Heart right ventricle (tissue), 16 donors: ENCODE results near the gene GRK1. TPM values are rescaled to one million over a fixed set of nuclear protein-coding genes. Genes with fewer than 3 reads are reported as not detected.

Experiments
- ATAC-seq, 8 donors: fragments of 200-7000 bp; cut with Tn5 transposase; one replicate each; pipeline ENCODE4 v1.9.1; 2020; ENCODE audit warnings: mild to moderate bottlenecking in 8 of 8, moderate library complexity in 8 of 8, moderate number of reproducible peaks in 1 of 8
- DNase-seq, 2 donors: peaks; one replicate each; pipeline ENCODE4 v3.0.0-alpha.2; 2020
- H3K27ac ChIP-seq, 10 donors: fragments of 200-600 bp; sonication (generic) in 2 of 10; one replicate each; pipeline versions ENCODE4 v1.5.0 to v1.8.0; 2020 to 2022; ENCODE audit warnings: mild to moderate bottlenecking in 3 of 10
- H3K27me3 ChIP-seq, 7 donors: fragments of 200-600 bp; one replicate each; pipeline ENCODE4 v1.8.0; 2021 to 2022; ENCODE audit warnings: mild to moderate bottlenecking in 2 of 7
- H3K36me3 ChIP-seq, 9 donors: fragments of 200-600 bp; sonication (generic) in 1 of 9; one replicate each; pipeline versions ENCODE4 v1.5.0 to v1.8.0; 2020 to 2022; ENCODE audit warnings: mild to moderate bottlenecking in 2 of 9
- H3K4me1 ChIP-seq, 9 donors: fragments of 200-600 bp; sonication (generic) in 1 of 9; one replicate each; pipeline versions ENCODE4 v1.5.0 to v1.8.0; 2020 to 2022; ENCODE audit warnings: mild to moderate bottlenecking in 4 of 9
- H3K4me3 ChIP-seq, 10 donors: fragments of 200-600 bp; sonication (generic) in 2 of 10; one replicate each; pipeline versions ENCODE4 v1.5.0 to v1.8.0; 2020 to 2022; ENCODE audit warnings: mild to moderate bottlenecking in 7 of 10, moderate library complexity in 2 of 10
- H3K9me3 ChIP-seq, 11 donors: fragments of 200-600 bp in 10 of 11; sonication (generic) in 2 of 11; one replicate each; pipeline versions ENCODE4 v1.5.0 to v1.8.0; 2013 to 2022; ENCODE audit warnings: mild to moderate bottlenecking in 2 of 11, control low read depth in 1 of 11, moderate library complexity in 1 of 11
- WGBS, 2 donors: extraction: QIAGEN DNeasy Blood & Tissue Kit; methylation state at CpG; one replicate each; pipeline ENCODE4 v1.1.7; 2013; ENCODE audit warnings: inconsistent platforms in 1 of 2; 5-methylcytosine and 5-hydroxymethylcytosine counted together
- intact Hi-C, 10 donors: fragments of 100-400 bp; cut with DNase I; formaldehyde crosslinking; loops; one replicate each; pipeline versions ENCODE4 v1.11.1 to v1.14.2; 2022
- polyA plus RNA-seq, 2 donors: library from polyadenylated mRNA; stranded (reverse); fragments of 200-250 nt; gene quantifications; one replicate each; pipeline ENCODE4 v1.2.3, GENCODE V29; 2013
- total RNA-seq, 10 donors: library from RNA; stranded (reverse); fragmentation: NEBNext Ultra II Directional in 3 of 10; extraction: Animal tissue kit (Norgen Biotek cat#: 25700) in 3 of 10; gene quantifications; one replicate each; pipeline versions ENCODE4 v1.2.1 to v1.2.4, GENCODE V29; 2021 to 2023
- TF ChIP-seq, protein P1 (sequence below), 9 donors: fragments of 200-600 bp; sonication (generic) in 2 of 9; IDR thresholded peaks; one replicate each; pipeline versions ENCODE4 v1.5.0 to v1.8.0; 2021 to 2022; ENCODE audit warnings: antibody characterized with exemption in 9 of 9, mild to moderate bottlenecking in 5 of 9, moderate library complexity in 1 of 9
- donor health status: Arrhythmogenic right ventricular cardiomyopathy.
- donor health status: ischemic (EF 13 %, LVEDD 7.1; RV severe dilation, severe dysfunction).
- donor health status: healthy with polysubstance abuse.
- donor health status: DM: no; HTN: yes; CAD: no.
- donor health status: DM: no; HTN: no; CAD: no.
- donor health status: ischemic (EF 25% LVEDD 6.9; RV normal size, moderate dysfunction).
- donor health status: ischemic (EF 25% LVEDD 5.7; RV mildly dilated, moderate dysfunction).
- donor health status: healthy.
- donor health status: DM: yes; HTN: yes; CAD: no.
- donor health status: Ischemic cardiomyopathy.
- donor health status: ischemic (EF 35%, LVEDD 5.7; RV mildly dilated, moderate dysfunction).
- donor health status: nonischemic (EF 11% LVEDD 7.7; RV severe dilation, severe dysfunction).
- donor health status: DM: yes; HTN: yes; CAD: no.
- donor health status: PGD.
- donor health status: ischemic (EF 29% LVEDD 5.4; RV normal size, mild dysfunction).
- donor health status: nonischemic (EF 23%, LVEDD 6.1; RV moderate dilation, normal function).

Gene GRK1
- total and polyA plus RNA-seq, 12 donors, result 0.01 to 0.79 (median 0.18) TPM; not detected in 4

DNA sequence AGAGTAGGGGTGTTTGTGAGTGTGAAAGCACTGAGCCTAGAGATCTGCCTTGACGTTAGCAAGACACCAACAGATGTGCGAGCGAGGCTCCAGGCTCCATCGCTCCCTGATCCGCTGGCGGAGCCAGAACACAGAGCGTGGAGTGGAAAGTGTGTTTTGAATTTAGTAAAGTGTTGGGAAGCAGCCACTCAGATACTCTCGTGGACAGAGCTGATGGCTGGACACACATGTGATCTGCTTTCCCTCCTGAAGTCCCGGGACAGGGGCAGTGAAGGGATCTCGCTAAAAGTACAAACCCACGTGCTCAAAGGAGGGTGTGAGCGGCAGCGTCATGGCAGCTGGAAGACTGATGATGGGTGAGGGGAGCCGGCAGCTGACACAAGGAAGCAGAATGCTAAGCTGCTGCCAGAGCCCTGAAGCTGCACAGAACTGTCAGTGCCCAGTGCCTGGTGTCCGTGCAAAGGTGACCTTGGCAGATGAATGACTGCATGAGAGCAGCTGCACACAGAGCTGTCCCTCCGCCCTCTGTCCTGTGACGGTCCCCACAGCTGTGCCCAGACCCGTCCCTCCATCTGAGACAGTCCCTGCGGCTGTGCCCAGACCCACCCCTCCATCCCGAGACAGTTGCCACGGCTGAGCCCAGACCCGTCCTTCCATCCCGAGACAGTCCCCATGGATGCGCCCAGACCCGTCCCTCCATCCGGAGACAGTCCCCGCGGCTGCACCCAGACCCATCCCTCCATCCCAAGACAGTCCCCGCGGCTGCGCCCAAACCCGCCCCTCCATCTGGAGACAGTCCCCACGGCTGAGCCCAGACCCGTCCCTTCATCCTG lies 62.4 kb downstream of the GRK1 start:
- intact Hi-C loops, result no loop called here
- ATAC-seq (peak in 6 of 8 donors; percentile 7 to 56 (median 25)), DNase-seq (no peak)
- Histone ChIP-seq H3K27ac (no peak overlapping the region), H3K36me3 (no peaks in the 10 kb centered on the region), H3K9me3 (peaks cover 0 to 4% (median 0%) of the 10 kb centered on the region in 11 donors), H3K27me3 (peaks cover 0 to 10% (median 0%) of the 10 kb centered on the region in 7 donors), H3K4me3 (no peak overlapping the region), H3K4me1 (peaks cover 0 to 19% (median 10%) of the 10 kb centered on the region in 9 donors)
- 54 to 60% methylated on average over 34 of the region's 34 CpGs for WGBS, 2 donors
- TF ChIP-seq, protein P1, sequence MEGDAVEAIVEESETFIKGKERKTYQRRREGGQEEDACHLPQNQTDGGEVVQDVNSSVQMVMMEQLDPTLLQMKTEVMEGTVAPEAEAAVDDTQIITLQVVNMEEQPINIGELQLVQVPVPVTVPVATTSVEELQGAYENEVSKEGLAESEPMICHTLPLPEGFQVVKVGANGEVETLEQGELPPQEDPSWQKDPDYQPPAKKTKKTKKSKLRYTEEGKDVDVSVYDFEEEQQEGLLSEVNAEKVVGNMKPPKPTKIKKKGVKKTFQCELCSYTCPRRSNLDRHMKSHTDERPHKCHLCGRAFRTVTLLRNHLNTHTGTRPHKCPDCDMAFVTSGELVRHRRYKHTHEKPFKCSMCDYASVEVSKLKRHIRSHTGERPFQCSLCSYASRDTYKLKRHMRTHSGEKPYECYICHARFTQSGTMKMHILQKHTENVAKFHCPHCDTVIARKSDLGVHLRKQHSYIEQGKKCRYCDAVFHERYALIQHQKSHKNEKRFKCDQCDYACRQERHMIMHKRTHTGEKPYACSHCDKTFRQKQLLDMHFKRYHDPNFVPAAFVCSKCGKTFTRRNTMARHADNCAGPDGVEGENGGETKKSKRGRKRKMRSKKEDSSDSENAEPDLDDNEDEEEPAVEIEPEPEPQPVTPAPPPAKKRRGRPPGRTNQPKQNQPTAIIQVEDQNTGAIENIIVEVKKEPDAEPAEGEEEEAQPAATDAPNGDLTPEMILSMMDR (IDR thresholded peaks at IDR 0.05), result no peak

DNA sequence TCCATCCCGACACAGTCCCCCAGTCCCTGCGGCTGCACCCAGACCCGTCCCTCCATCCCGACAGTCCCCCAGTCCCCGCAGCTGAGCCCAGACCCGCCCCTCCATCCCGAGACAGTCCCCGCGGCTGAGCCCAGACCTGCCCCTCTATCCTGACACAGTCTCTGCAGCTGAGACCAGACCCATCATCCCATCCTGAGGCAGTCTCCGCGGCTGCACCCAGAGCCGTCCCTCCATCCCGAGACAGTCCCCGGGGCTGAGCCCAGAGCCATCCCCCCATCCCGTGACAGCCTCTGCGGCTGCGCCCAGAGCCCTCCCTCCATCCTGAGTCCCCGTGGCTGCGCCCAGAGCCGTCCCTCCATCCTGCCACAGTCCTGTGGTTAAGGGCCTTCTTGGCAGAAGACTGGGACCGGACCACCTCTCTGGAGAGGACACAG lies 63.3 kb downstream of the GRK1 start:
- Histone ChIP-seq H3K27ac (no peak overlapping the region), H3K36me3 (no peaks in the 10 kb centered on the region), H3K9me3 (peaks cover 0 to 4% (median 0%) of the 10 kb centered on the region in 11 donors), H3K4me1 (peaks cover 0 to 16% (median 5%) of the 10 kb centered on the region in 9 donors), H3K27me3 (peaks cover 0 to 10% (median 0%) of the 10 kb centered on the region in 7 donors), H3K4me3 (no peak overlapping the region)
- 61 to 66% methylated on average over 21 of the region's 21 CpGs for WGBS, 2 donors
- intact Hi-C loops, result no loop called here
- ATAC-seq (peak in 1 of 8 donors; percentile 8), DNase-seq (no peak)
- TF ChIP-seq, protein P1 (IDR thresholded peaks at IDR 0.05), result no peak

DNA sequence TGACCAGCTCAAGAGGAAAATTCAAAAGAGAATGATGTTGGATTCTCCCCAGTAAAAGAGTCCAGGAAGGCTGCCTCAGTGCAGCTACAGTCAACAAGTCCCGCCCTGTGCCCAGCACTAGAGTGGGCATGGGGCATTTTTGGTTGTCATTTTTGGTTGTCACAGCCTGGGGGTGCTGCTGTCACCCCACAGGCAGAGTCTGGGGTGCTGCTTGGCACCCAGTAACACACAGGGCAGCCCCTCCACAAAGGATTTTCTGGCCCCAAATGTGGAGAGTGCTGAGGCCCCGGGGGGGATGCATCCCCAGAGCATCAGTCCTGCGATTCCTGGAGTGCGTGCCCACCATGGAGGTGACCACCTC lies 63.8 kb downstream of the GRK1 start:
- H3K4me3 ChIP-seq, result no peak overlapping the region
- H3K36me3 ChIP-seq, result no peaks in the 10 kb centered on the region
- TF ChIP-seq, protein P1 (IDR thresholded peaks at IDR 0.05), result peak in 3 of 9 donors; percentile 15 to 19 (median 18)
- H3K9me3 ChIP-seq, result peaks cover 0 to 4% (median 0%) of the 10 kb centered on the region in 11 donors
- peaks cover 0 to 16% (median 5%) of the 10 kb centered on the region in 9 donors for H3K4me1 ChIP-seq
- no peak overlapping the region for H3K27ac ChIP-seq
- no peak for DNase-seq
- no peak for ATAC-seq
- intact Hi-C loops, result no loop called here
- peaks cover 0 to 10% (median 0%) of the 10 kb centered on the region in 7 donors for H3K27me3 ChIP-seq
- WGBS, 2 donors, result 89 to 91% methylated on average over 4 of the region's 4 CpGs

DNA sequence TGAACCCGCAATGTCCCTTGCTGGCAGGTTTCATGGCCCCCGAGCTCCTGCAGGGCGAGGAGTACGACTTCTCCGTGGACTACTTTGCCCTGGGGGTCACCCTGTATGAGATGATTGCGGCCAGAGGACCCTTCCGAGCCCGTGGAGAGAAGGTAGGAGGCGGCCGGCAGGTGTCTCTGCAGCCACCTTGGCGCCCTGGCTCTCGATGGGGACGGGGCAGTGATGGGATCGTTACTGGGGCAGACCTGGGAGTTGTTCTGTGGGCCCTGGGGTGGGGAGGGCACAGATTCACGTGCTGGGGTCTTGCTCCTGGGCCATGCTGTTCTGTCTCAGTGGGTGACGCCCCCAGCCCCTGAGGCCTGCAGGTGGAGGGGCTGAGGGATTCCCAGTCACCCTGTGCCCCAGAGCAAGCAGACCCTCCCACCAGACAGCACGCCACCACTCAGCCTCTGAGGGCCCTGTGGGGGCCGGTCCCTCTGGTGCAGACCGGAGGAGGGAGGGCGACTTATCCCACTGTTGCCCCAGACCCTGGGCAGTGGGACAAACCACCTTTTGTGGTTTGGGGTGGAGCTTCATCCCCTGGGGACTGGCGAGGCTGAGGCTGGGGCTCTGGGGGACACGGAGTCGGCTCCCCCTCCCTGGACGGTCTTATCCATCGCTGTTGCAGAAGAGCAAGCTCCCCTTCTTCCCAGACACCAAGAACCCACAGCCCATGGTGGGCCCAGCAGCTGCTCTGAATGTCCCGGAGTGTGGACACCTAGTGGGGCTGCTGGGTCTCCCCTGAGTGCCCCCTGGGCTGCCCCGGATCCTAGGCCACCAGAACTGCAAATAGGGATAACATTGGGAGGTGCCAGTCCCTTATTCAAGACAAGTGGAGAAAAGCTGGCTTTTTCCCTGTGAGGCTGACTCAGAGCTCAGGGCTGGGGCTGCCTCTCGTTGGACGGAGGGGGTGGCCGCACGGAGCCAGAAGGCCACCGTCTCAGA lies 64.5 kb downstream of the GRK1 start:
- no peak overlapping the region for H3K4me3 ChIP-seq
- no peak overlapping the region for H3K27ac ChIP-seq
- TF ChIP-seq, protein P1 (IDR thresholded peaks at IDR 0.05), result no peak
- peaks cover 0 to 4% (median 0%) of the 10 kb centered on the region in 11 donors for H3K9me3 ChIP-seq
- no peak for DNase-seq
- peaks cover 0 to 14% (median 4%) of the 10 kb centered on the region in 9 donors for H3K4me1 ChIP-seq
- H3K27me3 ChIP-seq, result peaks cover 0 to 10% (median 0%) of the 10 kb centered on the region in 7 donors
- WGBS, 2 donors, result 85% methylated on average over 32 of the region's 32 CpGs
- H3K36me3 ChIP-seq, result no peaks in the 10 kb centered on the region
- intact Hi-C loops, result no loop called here
- no peak for ATAC-seq
